Measurements from ENCODE around the gene DST. TPM values are rescaled to one million over a fixed set of nuclear protein-coding genes. Genes with fewer than 3 reads are reported as not detected.

The DST gene
- total RNA-seq, 4 donors from 2014 or later = 114 to 219 (median 204) TPM

GRCh38 chr6:56444855-56445254 is 197.8 kb downstream of the DST start:
- DNase-seq = no peak
- Histone ChIP-seq H3K27me3 (no peaks in the 10 kb centered on the region), H3K27ac (no peak overlapping the region), H3K4me3 (no peak overlapping the region), H3K4me1 (no peaks in the 10 kb centered on the region), H3K9me3 (no peaks in the 10 kb centered on the region), H3K36me3 (no peaks in the 10 kb centered on the region)
- intact Hi-C loops (cut with DNase I; ENCODE audit: low total_unique reads) (no loop called here), in situ Hi-C loops (cut with MboI; ENCODE audit: low sequenced_read_pairs in 4 of 4) (no loop called here)
- no peak for ATAC-seq
- TF ChIP-seq POLR2A (IDR thresholded peaks at IDR 0.05) (no peak), CTCF (IDR thresholded peaks at IDR 0.05 in 4 of 5, conservative IDR thresholded peaks at IDR 0.05 in 1 of 5) (no peak)

- Histone ChIP-seq H3K27me3 (no peaks in the 10 kb centered on the region), H3K27ac (no peak overlapping the region), H3K4me1 (no peaks in the 10 kb centered on the region), H3K4me3 (no peak overlapping the region), H3K9me3 (no peaks in the 10 kb centered on the region), H3K36me3 (no peaks in the 10 kb centered on the region)
- DNase-seq (no peak), ATAC-seq (no peak)
- TF ChIP-seq CTCF (IDR thresholded peaks at IDR 0.05 in 4 of 5, conservative IDR thresholded peaks at IDR 0.05 in 1 of 5) (no peak), POLR2A (IDR thresholded peaks at IDR 0.05) (no peak)
- intact Hi-C loops (cut with DNase I; ENCODE audit: low total_unique reads) (no loop called here), in situ Hi-C loops (cut with MboI; ENCODE audit: low sequenced_read_pairs in 4 of 4) (no loop called here)
Observed at GRCh38 chr6:56440551-56440981, 202.1 kb downstream of the DST start.

- Histone ChIP-seq H3K36me3 (no peaks in the 10 kb centered on the region), H3K9me3 (no peaks in the 10 kb centered on the region), H3K4me1 (no peaks in the 10 kb centered on the region), H3K27me3 (no peaks in the 10 kb centered on the region), H3K4me3 (no peak overlapping the region), H3K27ac (no peak overlapping the region)
- intact Hi-C loops (cut with DNase I; ENCODE audit: low total_unique reads) (no loop called here), in situ Hi-C loops (cut with MboI; ENCODE audit: low sequenced_read_pairs in 4 of 4) (no loop called here)
- TF ChIP-seq POLR2A (IDR thresholded peaks at IDR 0.05) (no peak), CTCF (IDR thresholded peaks at IDR 0.05 in 4 of 5, conservative IDR thresholded peaks at IDR 0.05 in 1 of 5) (no peak)
- ATAC-seq = no peak
- no peak for DNase-seq
Observed at GRCh38 chr6:56437171-56437900, 205.4 kb downstream of the DST start.

GRCh38 chr6:56435754-56436153 is 206.9 kb downstream of the DST start:
- Histone ChIP-seq H3K27ac (no peak overlapping the region), H3K36me3 (no peaks in the 10 kb centered on the region), H3K27me3 (no peaks in the 10 kb centered on the region), H3K4me3 (no peak overlapping the region), H3K9me3 (no peaks in the 10 kb centered on the region), H3K4me1 (no peaks in the 10 kb centered on the region)
- no peak for ATAC-seq
- in situ Hi-C loops (cut with MboI; ENCODE audit: low sequenced_read_pairs in 4 of 4) (no loop called here), intact Hi-C loops (cut with DNase I; ENCODE audit: low total_unique reads) (no loop called here)
- DNase-seq = no peak
- no peak for TF ChIP-seq CTCF (IDR thresholded peaks at IDR 0.05 in 4 of 5, conservative IDR thresholded peaks at IDR 0.05 in 1 of 5)
- TF ChIP-seq POLR2A (IDR thresholded peaks at IDR 0.05) = no peak

GRCh38 chr6:56435326-56435725 is 207.4 kb downstream of the DST start:
- intact Hi-C loops (cut with DNase I; ENCODE audit: low total_unique reads) (no loop called here), in situ Hi-C loops (cut with MboI; ENCODE audit: low sequenced_read_pairs in 4 of 4) (no loop called here)
- Histone ChIP-seq H3K27me3 (no peaks in the 10 kb centered on the region), H3K36me3 (no peaks in the 10 kb centered on the region), H3K4me3 (no peak overlapping the region), H3K4me1 (no peaks in the 10 kb centered on the region), H3K9me3 (no peaks in the 10 kb centered on the region), H3K27ac (no peak overlapping the region)
- no peak for TF ChIP-seq CTCF (IDR thresholded peaks at IDR 0.05 in 4 of 5, conservative IDR thresholded peaks at IDR 0.05 in 1 of 5)
- TF ChIP-seq POLR2A (IDR thresholded peaks at IDR 0.05) = no peak
- DNase-seq = no peak
- ATAC-seq = no peak

Measured in gastrocnemius medialis (tissue), 4 donors.